Lower leg skin (tissue), 4 donors: ENCODE measurements around the gene CDC42BPG. TPM values are rescaled to one million over a fixed set of nuclear protein-coding genes. Genes with fewer than 3 reads are reported as not detected.

Source experiments
- DNase-seq, 2 donors: peaks; one replicate each; pipeline ENCODE4 v3.0.0-alpha.2; 2019; ENCODE audit warnings: low spot score in 2 of 2
- H3K4me3 ChIP-seq: fragments of 200-600 bp; sonication (generic); 2 replicates; pipeline ENCODE4 v1.5.1; 2017; ENCODE audit warnings: mild to moderate bottlenecking, low read depth; ENCODE audit not compliant: poor library complexity, severe bottlenecking
- CTCF ChIP-seq, 3 donors: fragments of 450-650 bp; IDR thresholded peaks; one replicate each; pipeline ENCODE4 v1.5.1; 2016; ENCODE audit warnings: antibody characterized with exemption in 3 of 3, mild to moderate bottlenecking in 3 of 3, moderate library complexity in 2 of 3
- POLR2A ChIP-seq, 2 donors: fragments of 450-650 bp; IDR thresholded peaks; one replicate each; pipeline ENCODE4 v1.6.1; 2016 to 2017; ENCODE audit warnings: antibody characterized with exemption in 2 of 2, mild to moderate bottlenecking in 1 of 2, moderate library complexity in 1 of 2
- WGBS, 2 donors: methylation state at CpG; one replicate each; pipeline ENCODE4 v1.1.5; 2018; 5-methylcytosine and 5-hydroxymethylcytosine counted together
- intact Hi-C: fragments of 100-400 bp; cut with DNase I; formaldehyde crosslinking; loops from one replicate; pipeline ENCODE4 v1.15.0; 2023; ENCODE audit warnings: low total_unique reads
- total RNA-seq, 4 donors: library from RNA; depleted of rRNA; stranded (reverse); fragments of >200 nt; gene quantifications; one replicate each; pipeline ENCODE4 v1.1.0, GENCODE V29; 2016

Gene CDC42BPG
- total RNA-seq, 4 donors from 2014 or later: 40.3 to 81.3 (median 50.1) TPM

GRCh38 chr11:64845129-64845775, 799 bp upstream of the CDC42BPG start:
- no peak for DNase-seq
- TF ChIP-seq POLR2A (IDR thresholded peaks at IDR 0.05) (no peak), CTCF (IDR thresholded peaks at IDR 0.05) (no peak)
- WGBS, 2 donors: 16 to 17% methylated on average over 9 of the region's 9 CpGs
- intact Hi-C loops: loop anchor here (5.0 kb wide), 2 partner anchors 47 to 267 kb away; partner anchors contain the start of gene TM7SF2
- no peak overlapping the region for H3K4me3 ChIP-seq

- TF ChIP-seq CTCF (IDR thresholded peaks at IDR 0.05): no peak
- no peak for TF ChIP-seq POLR2A (IDR thresholded peaks at IDR 0.05)
- DNase-seq: no peak
- peak overlapping the region; percentile 12 for H3K4me3 ChIP-seq
- intact Hi-C loops: no loop called here
- WGBS, 2 donors: 33 to 37% methylated on average over 27 of the region's 27 CpGs
These were observed 645 bp downstream of the CDC42BPG start for GRCh38 chr11:64843686-64844329.

GRCh38 chr11:64842851-64843685, 1.4 kb downstream of the CDC42BPG start:
- peak overlapping the region; percentile 12 for H3K4me3 ChIP-seq
- intact Hi-C loops: no loop called here
- TF ChIP-seq CTCF (IDR thresholded peaks at IDR 0.05) (no peak), POLR2A (IDR thresholded peaks at IDR 0.05) (no peak)
- whole genome bisulfite sequencing, 2 donors: 53 to 54% methylated on average over 17 to 19 of the region's 19 CpGs
- DNase-seq: peak in 1 of 2 donors; percentile 74

GRCh38 chr11:64842366-64842759, 2.1 kb downstream of the CDC42BPG start:
- H3K4me3 ChIP-seq: no peak overlapping the region
- no peak for TF ChIP-seq CTCF (IDR thresholded peaks at IDR 0.05)
- no peak for TF ChIP-seq POLR2A (IDR thresholded peaks at IDR 0.05)
- DNase-seq: no peak
- WGBS, 2 donors: 41 to 55% methylated on average over 6 of the region's 6 CpGs
- intact Hi-C loops: no loop called here

GRCh38 chr11:64841592-64842365, 2.7 kb downstream of the CDC42BPG start:
- DNase-seq: no peak
- intact Hi-C loops: no loop called here
- no peak overlapping the region for H3K4me3 ChIP-seq
- TF ChIP-seq CTCF (IDR thresholded peaks at IDR 0.05) (no peak), POLR2A (IDR thresholded peaks at IDR 0.05) (no peak)
- 61 to 72% methylated on average over 15 of the region's 15 CpGs for WGBS, 2 donors
